Breast epithelium (tissue), 3 donors: ENCODE measurements around the gene FMR1.

Experiments used
- CTCF ChIP-seq, 3 donors: fragments of 450-650 bp; IDR thresholded peaks; one replicate each; pipeline ENCODE4 v1.5.1; 2016 to 2017; ENCODE audit warnings: antibody characterized with exemption in 3 of 3, mild to moderate bottlenecking in 3 of 3, moderate library complexity in 3 of 3
- POLR2A ChIP-seq: fragments of 450-650 bp; IDR thresholded peaks from one replicate; pipeline ENCODE4 v1.6.1; 2016; ENCODE audit warnings: antibody characterized with exemption, mild to moderate bottlenecking, moderate library complexity
- POLR2AphosphoS5 ChIP-seq, 3 donors: sonication (generic); formaldehyde crosslinking; IDR thresholded peaks; one replicate each; pipeline ENCODE4 v1.6.1; 2017; ENCODE audit warnings: antibody characterized with exemption in 3 of 3

GRCh38 chrX:147957291-147957690, 45.6 kb downstream of the FMR1 start:
- TF ChIP-seq CTCF (IDR thresholded peaks at IDR 0.05), result no peak
- no peak for TF ChIP-seq POLR2A
- no peak for TF ChIP-seq POLR2AphosphoS5 (IDR thresholded peaks at IDR 0.05)
